CD4-positive, alpha-beta T cell treated with Interleukin-17A for 1 hour (primary cell): ENCODE results near the gene HECW1.

Experiments used
- DNase-seq: peaks from one replicate; pipeline ENCODE4 v3.0.0-alpha.2; 2020

Gene HECW1

GRCh38 chr7:43273939-43274719 is 161.7 kb downstream of the HECW1 start:
- DNase-seq: no peak

- DNase-seq: no peak
Measured at GRCh38 chr7:43274752-43275151, 162.3 kb downstream of the HECW1 start.

GRCh38 chr7:43276547-43276946 is 164.1 kb downstream of the HECW1 start:
- no peak for DNase-seq

- DNase-seq: no peak
Measured at GRCh38 chr7:43278088-43278644, 165.7 kb downstream of the HECW1 start.

- DNase-seq: no peak
Measured at GRCh38 chr7:43281268-43281667, 168.8 kb downstream of the HECW1 start.

- no peak for DNase-seq
Measured at GRCh38 chr7:43283706-43284105, 171.3 kb downstream of the HECW1 start.

- no peak for DNase-seq
Measured at GRCh38 chr7:43289826-43290225, 177.4 kb downstream of the HECW1 start.

GRCh38 chr7:43290978-43291377 is 178.5 kb downstream of the HECW1 start:
- DNase-seq: no peak

GRCh38 chr7:43291789-43292188 is 179.3 kb downstream of the HECW1 start:
- DNase-seq: no peak

- DNase-seq: no peak
Measured at GRCh38 chr7:43292384-43292783, 179.9 kb downstream of the HECW1 start.

- no peak for DNase-seq
Measured at GRCh38 chr7:43294080-43294630, 181.7 kb downstream of the HECW1 start.

GRCh38 chr7:43295429-43295828 is 183.0 kb downstream of the HECW1 start:
- no peak for DNase-seq

GRCh38 chr7:43296306-43296705 is 183.9 kb downstream of the HECW1 start:
- no peak for DNase-seq

- DNase-seq: no peak
Measured at GRCh38 chr7:43298617-43299016, 186.2 kb downstream of the HECW1 start.

GRCh38 chr7:43300121-43300520 is 187.7 kb downstream of the HECW1 start:
- DNase-seq: no peak

GRCh38 chr7:43302211-43302711 is 189.8 kb downstream of the HECW1 start:
- no peak for DNase-seq

- DNase-seq: no peak
Measured at GRCh38 chr7:43302773-43303460, 190.5 kb downstream of the HECW1 start.

GRCh38 chr7:43303740-43304241 is 191.3 kb downstream of the HECW1 start:
- DNase-seq: no peak

GRCh38 chr7:43306404-43306803 is 194.0 kb downstream of the HECW1 start:
- no peak for DNase-seq

GRCh38 chr7:43307522-43307921 is 195.1 kb downstream of the HECW1 start:
- no peak for DNase-seq

GRCh38 chr7:43308913-43309705 is 196.7 kb downstream of the HECW1 start:
- no peak for DNase-seq

GRCh38 chr7:43309706-43310022 is 197.2 kb downstream of the HECW1 start:
- DNase-seq: no peak

GRCh38 chr7:43311052-43311451 is 198.6 kb downstream of the HECW1 start:
- no peak for DNase-seq
